ENCODE results near the gene FUBP3.

- no peak for TF ChIP-seq GATA2 (IDR thresholded peaks at IDR 0.05; ENCODE audit: low read depth, low read length)
- TF ChIP-seq GATA3 (IDR thresholded peaks at IDR 0.05; ENCODE audit: low read depth, low read length) = no peak
Measured at GRCh38 chr9:130544364-130544763, 35.0 kb upstream of the FUBP3 start.
